Activated B cell treated with CpG ODN at 0.5 μM for 24 hours (primary cell): Measurements from ENCODE around the gene EXD3. TPM values are rescaled to one million over a fixed set of nuclear protein-coding genes. Genes with fewer than 3 reads are reported as not detected.

Source experiments
- ATAC-seq: fragments of 200-7000 bp; cut with Tn5 transposase; one replicate; pipeline ENCODE4 v1.10.0; 2021; ENCODE audit warnings: low read depth, mild to moderate bottlenecking, moderate library complexity
- CTCF ChIA-PET: fragments of 350-600 bp; sonication (Branson Sonifier 250); formaldehyde crosslinking; loops from one replicate; lab custom pipeline; 2021; ENCODE audit warnings: antibody characterized with exemption; lab: Charles Lee
- POLR2A ChIA-PET: fragments of 350-600 bp; sonication (Branson Sonifier 250); formaldehyde crosslinking; loops from one replicate; lab custom pipeline; 2021; ENCODE audit warnings: antibody characterized with exemption; lab: Charles Lee
- DNase-seq: peaks from one replicate; pipeline ENCODE4 v3.0.0; 2022
- H3K27ac Mint-ChIP-seq: one replicate; pipeline ENCODE4 v1.8.0; 2020; ENCODE audit warnings: mixed read lengths
- H3K27me3 Mint-ChIP-seq: one replicate; pipeline ENCODE4 v1.8.0; 2021; ENCODE audit warnings: mixed read lengths
- H3K36me3 Mint-ChIP-seq: one replicate; pipeline ENCODE4 v1.8.0; 2021; ENCODE audit warnings: low read depth, mixed read lengths
- H3K4me1 Mint-ChIP-seq: one replicate; pipeline ENCODE4 v1.8.0; 2021; ENCODE audit warnings: mixed read lengths
- H3K4me3 Mint-ChIP-seq: one replicate; pipeline ENCODE4 v1.8.0; 2020; ENCODE audit warnings: mild to moderate bottlenecking, mixed read lengths
- H3K9me3 Mint-ChIP-seq: one replicate; pipeline ENCODE4 v1.8.0; 2020; ENCODE audit warnings: mixed read lengths
- CTCF ChIP-seq: fragments of 200-600 bp; IDR thresholded peaks from one replicate; pipeline ENCODE4 v1.8.0; 2022; ENCODE audit warnings: antibody characterized with exemption, mild to moderate bottlenecking
- intact Hi-C: fragments of 100-400 bp; cut with micrococcal nuclease; formaldehyde crosslinking; loops from one replicate; pipeline ENCODE4 v1.15.1; 2024
- total RNA-seq: library from RNA; stranded (reverse); gene quantifications from 2 replicates; pipeline ENCODE4 v1.2.3, GENCODE V29; 2022

EXD3 gene
- total RNA-seq, 1 donor from 2014 or later: 12.8 TPM

- CTCF ChIA-PET: no interaction called here
Observed at GRCh38 chr9:137309368-137310188, 113.4 kb downstream of the EXD3 start.

GRCh38 chr9:137308057-137308619 lies 114.8 kb downstream of the EXD3 start:
- Mint-ChIP-seq H3K4me3 (no peak overlapping the region), H3K27ac (no peak overlapping the region), H3K36me3 (no peaks in the 10 kb centered on the region), H3K4me1 (peaks cover 7% of the 10 kb centered on the region), H3K27me3 (no peaks in the 10 kb centered on the region), H3K9me3 (no peaks in the 10 kb centered on the region)
- TF ChIP-seq CTCF: no peak
- intact Hi-C loops: no loop called here
- ATAC-seq (no peak), DNase-seq (no peak)
- CTCF ChIA-PET: no interaction called here
- POLR2A ChIA-PET: no interaction called here

More at GRCh38 chr9:137309368-137310188, 113.4 kb downstream of the EXD3 start:
- POLR2A ChIA-PET: interaction anchor here (1.7 kb wide), 1 partner anchor 11 kb away, joined by 6 read pairs; no protein-coding TSS in a partner anchor
- no peak for TF ChIP-seq CTCF
- Mint-ChIP-seq H3K4me1 (peaks cover 7% of the 10 kb centered on the region), H3K4me3 (no peak overlapping the region), H3K9me3 (no peaks in the 10 kb centered on the region), H3K27ac (no peak overlapping the region), H3K36me3 (no peaks in the 10 kb centered on the region), H3K27me3 (no peaks in the 10 kb centered on the region)
- no peak for ATAC-seq
- intact Hi-C loops: no loop called here
- no peak for DNase-seq

- ChIA-PET POLR2A (interaction anchor here (0.5 to 1.2 kb wide), 3 partner anchors 14 to 67 kb away, joined by 3 to 4 read pairs (median 3); partner anchors contain the start of gene TUBB4B), CTCF (no interaction called here)
- Mint-ChIP-seq H3K36me3 (no peaks in the 10 kb centered on the region), H3K4me1 (peaks cover 7% of the 10 kb centered on the region), H3K4me3 (no peak overlapping the region), H3K9me3 (no peaks in the 10 kb centered on the region), H3K27me3 (no peaks in the 10 kb centered on the region), H3K27ac (no peak overlapping the region)
- DNase-seq (no peak), ATAC-seq (no peak)
- no peak for TF ChIP-seq CTCF
- intact Hi-C loops: no loop called here
Observed at GRCh38 chr9:137307255-137308056, 115.5 kb downstream of the EXD3 start.

- POLR2A ChIA-PET: interaction anchor here (0.6 to 1.2 kb wide), 3 partner anchors 14 to 66 kb away, joined by 3 to 6 read pairs (median 3); partner anchors contain the start of gene TUBB4B
- ATAC-seq (no peak), DNase-seq (no peak)
- no peak for TF ChIP-seq CTCF
- CTCF ChIA-PET: no interaction called here
- no peak overlapping the region for H3K4me3 Mint-ChIP-seq
- no peaks in the 10 kb centered on the region for H3K36me3 Mint-ChIP-seq
- no peak overlapping the region for H3K27ac Mint-ChIP-seq
- intact Hi-C loops: no loop called here
- no peaks in the 10 kb centered on the region for H3K9me3 Mint-ChIP-seq
- no peaks in the 10 kb centered on the region for H3K27me3 Mint-ChIP-seq
- peaks cover 7% of the 10 kb centered on the region for H3K4me1 Mint-ChIP-seq
Observed at GRCh38 chr9:137306850-137307254, 116.1 kb downstream of the EXD3 start.
